ENCODE data around the gene SERINC5.

DNA sequence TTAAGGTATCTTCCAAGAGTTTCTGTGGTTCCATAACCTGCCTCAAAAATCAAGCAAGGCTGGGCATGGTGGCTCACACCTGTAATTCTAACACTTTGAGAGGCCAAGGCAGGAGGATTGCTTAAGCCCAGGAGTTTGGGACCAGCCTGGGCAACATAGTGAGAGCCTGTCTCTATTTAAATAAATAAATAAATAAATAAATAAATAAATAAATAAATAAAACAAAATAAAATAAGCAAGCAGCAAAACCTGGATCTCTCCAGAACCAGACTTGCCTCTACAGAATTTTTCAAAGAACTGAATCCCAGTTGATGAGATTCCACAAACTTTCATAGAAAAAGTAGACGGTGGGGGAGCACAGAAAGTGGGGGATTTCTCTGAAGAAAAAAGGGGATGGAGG, 12.3 kb downstream of the SERINC5 start:
- TF ChIP-seq, protein P1, sequence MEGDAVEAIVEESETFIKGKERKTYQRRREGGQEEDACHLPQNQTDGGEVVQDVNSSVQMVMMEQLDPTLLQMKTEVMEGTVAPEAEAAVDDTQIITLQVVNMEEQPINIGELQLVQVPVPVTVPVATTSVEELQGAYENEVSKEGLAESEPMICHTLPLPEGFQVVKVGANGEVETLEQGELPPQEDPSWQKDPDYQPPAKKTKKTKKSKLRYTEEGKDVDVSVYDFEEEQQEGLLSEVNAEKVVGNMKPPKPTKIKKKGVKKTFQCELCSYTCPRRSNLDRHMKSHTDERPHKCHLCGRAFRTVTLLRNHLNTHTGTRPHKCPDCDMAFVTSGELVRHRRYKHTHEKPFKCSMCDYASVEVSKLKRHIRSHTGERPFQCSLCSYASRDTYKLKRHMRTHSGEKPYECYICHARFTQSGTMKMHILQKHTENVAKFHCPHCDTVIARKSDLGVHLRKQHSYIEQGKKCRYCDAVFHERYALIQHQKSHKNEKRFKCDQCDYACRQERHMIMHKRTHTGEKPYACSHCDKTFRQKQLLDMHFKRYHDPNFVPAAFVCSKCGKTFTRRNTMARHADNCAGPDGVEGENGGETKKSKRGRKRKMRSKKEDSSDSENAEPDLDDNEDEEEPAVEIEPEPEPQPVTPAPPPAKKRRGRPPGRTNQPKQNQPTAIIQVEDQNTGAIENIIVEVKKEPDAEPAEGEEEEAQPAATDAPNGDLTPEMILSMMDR (IDR thresholded peaks at IDR 0.05) = no peak
- TF ChIP-seq POLR2A (IDR thresholded peaks at IDR 0.05) = no peak

Data from body of pancreas (tissue), 4 donors.